Naive thymus-derived CD4-positive, alpha-beta T cell (primary cell): Measurements from ENCODE around the gene RHOU. TPM values are rescaled to one million over a fixed set of nuclear protein-coding genes. Genes with fewer than 3 reads are reported as not detected.
A peak's percentile ranks its signal among the peaks of the same experiment; 100 is the strongest.

ENCODE experiments used
- ATAC-seq: fragments of 150-1000 bp; cut with Tn5 transposase; 2 replicates; pipeline ENCODE4 v1.10.0; 2021; ENCODE audit warnings: mild to moderate bottlenecking, moderate library complexity
- CTCF ChIA-PET: fragments of 350-600 bp; sonication (Branson Sonifier 250); formaldehyde crosslinking; loops from one replicate; lab custom pipeline; 2021; ENCODE audit warnings: antibody characterized with exemption; lab: Charles Lee
- POLR2A ChIA-PET: fragments of 350-600 bp; sonication (Branson Sonifier 250); formaldehyde crosslinking; loops from one replicate; lab custom pipeline; 2021; ENCODE audit warnings: antibody characterized with exemption, inconsistent platforms; lab: Charles Lee
- DNase-seq, 9 donors: peaks; one replicate each; pipeline versions ENCODE4 v3.0.0 to v3.0.0-alpha.2; 2020 to 2022; ENCODE audit warnings: mixed read lengths in 1 of 9
- H3K27ac ChIP-seq: one replicate; pipeline ENCODE4 v1.7.0; 2013; ENCODE audit warnings: mild to moderate bottlenecking, low read depth, low read length, moderate library complexity
- H3K27me3 ChIP-seq, 2 donors: one replicate each; pipeline ENCODE4 v1.7.0; 2013; ENCODE audit warnings: low read length in 2 of 2, mild to moderate bottlenecking in 2 of 2, moderate library complexity in 2 of 2; ENCODE audit not compliant: control insufficient read depth in 2 of 2, insufficient read depth in 2 of 2
- H3K36me3 ChIP-seq, 3 experiments: 1 replicate in 2 of 3; 2 replicates in 1 of 3; pipeline ENCODE4 v1.7.0; 2013; ENCODE audit warnings: low read length in 3 of 3, mild to moderate bottlenecking in 3 of 3, moderate library complexity in 1 of 3; ENCODE audit not compliant: insufficient read depth in 3 of 3, control insufficient read depth in 2 of 3
- H3K4me1 ChIP-seq, 2 donors: one replicate each; pipeline ENCODE4 v1.7.0; 2013; ENCODE audit warnings: low read length in 2 of 2, mild to moderate bottlenecking in 2 of 2, moderate library complexity in 1 of 2; ENCODE audit not compliant: control insufficient read depth in 2 of 2, insufficient read depth in 2 of 2
- H3K4me3 ChIP-seq: 2 replicates; pipeline ENCODE4 v1.7.0; 2013; ENCODE audit warnings: mild to moderate bottlenecking, low read length
- H3K9me3 ChIP-seq, 3 experiments: 1 replicate in 2 of 3; 2 replicates in 1 of 3; pipeline ENCODE4 v1.7.0; 2013; ENCODE audit warnings: low read length in 3 of 3; ENCODE audit not compliant: control insufficient read depth in 2 of 3
- H3K27ac Mint-ChIP-seq, 9 donors: one replicate each; pipeline ENCODE4 v1.8.0; 2020 to 2022; ENCODE audit warnings: mixed read lengths in 9 of 9, mild to moderate bottlenecking in 8 of 9, moderate library complexity in 5 of 9, inconsistent platforms in 2 of 9
- H3K27me3 Mint-ChIP-seq, 5 donors: one replicate each; pipeline ENCODE4 v1.8.0; 2021 to 2022; ENCODE audit warnings: mixed read lengths in 5 of 5, mild to moderate bottlenecking in 1 of 5
- H3K36me3 Mint-ChIP-seq, 5 donors: one replicate each; pipeline ENCODE4 v1.8.0; 2020 to 2022; ENCODE audit warnings: mixed read lengths in 5 of 5, mild to moderate bottlenecking in 3 of 5, inconsistent platforms in 1 of 5
- H3K4me1 Mint-ChIP-seq, 7 donors: one replicate each; pipeline ENCODE4 v1.8.0; 2020 to 2022; ENCODE audit warnings: mixed read lengths in 7 of 7, mild to moderate bottlenecking in 3 of 7, inconsistent platforms in 1 of 7
- H3K4me3 Mint-ChIP-seq, 10 donors: one replicate each; pipeline ENCODE4 v1.8.0; 2020 to 2022; ENCODE audit warnings: mild to moderate bottlenecking in 10 of 10, mixed read lengths in 10 of 10, moderate library complexity in 6 of 10, inconsistent platforms in 2 of 10
- H3K9me3 Mint-ChIP-seq, 11 donors: one replicate each; pipeline ENCODE4 v1.8.0; 2020 to 2022; ENCODE audit warnings: mixed read lengths in 11 of 11, mild to moderate bottlenecking in 4 of 11, inconsistent platforms in 1 of 11, moderate library complexity in 1 of 11
- intact Hi-C, 2 donors: fragments of 100-400 bp; cut with micrococcal nuclease; formaldehyde crosslinking; loops; one replicate each; pipeline ENCODE4 v1.15.1; 2023
- polyA plus RNA-seq, 2 donors: library from polyadenylated mRNA; unstranded; fragments of 300-500 nt; fragmentation: Illumina TruSeq; gene quantifications; one replicate each; pipeline ENCODE4 v1.2.3, GENCODE V29; 2021
- total RNA-seq, 6 experiments: library from RNA in 5 of 6; stranded (reverse) in 5 of 6; gene quantifications; 1 replicate in 5 of 6; 2 replicates in 1 of 6; pipeline ENCODE4 v1.2.3 and lab custom pipeline; 2021 to 2026

Gene RHOU
- total and polyA plus RNA-seq, 7 experiments from 2014 or later, result 0.09 to 6.5 (median 1.5) TPM

DNA sequence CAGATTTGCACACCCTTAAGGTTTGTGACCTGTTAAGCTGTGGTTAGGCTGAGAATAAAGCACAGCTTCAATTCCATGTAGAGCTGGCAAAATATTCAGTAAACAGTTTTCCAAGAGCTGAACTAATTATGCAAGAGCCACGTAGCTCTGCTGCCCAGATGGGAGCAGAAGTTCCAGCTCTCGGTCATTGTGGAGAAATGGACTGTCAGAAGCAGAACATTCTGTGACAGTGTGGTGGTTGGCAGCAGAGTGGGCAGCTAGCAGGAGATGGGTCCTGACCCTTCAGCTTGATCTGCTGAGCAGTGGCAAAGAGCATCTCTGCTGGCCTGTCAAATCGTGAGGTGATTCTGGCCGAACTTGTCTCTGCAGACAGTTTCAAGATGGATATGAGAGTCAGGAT lies 23.2 kb downstream of the RHOU start:
- Histone ChIP-seq H3K36me3 (no peaks in the 10 kb centered on the region), H3K4me3 (no peak overlapping the region), H3K27ac (no peak overlapping the region), H3K9me3 (no peaks in the 10 kb centered on the region), H3K27me3 (no peaks in the 10 kb centered on the region), H3K4me1 (no peaks in the 10 kb centered on the region)
- ChIA-PET CTCF (interaction anchor here (1.2 kb wide), 1 partner anchor 9 kb away, joined by 4 read pairs; no protein-coding TSS in a partner anchor), POLR2A (interaction anchor here (0.7 kb wide), 1 partner anchor 9 kb away, joined by 3 read pairs; no protein-coding TSS in a partner anchor)
- Mint-ChIP-seq H3K4me3 (no peak overlapping the region), H3K36me3 (peaks cover 0 to 7% (median 4%) of the 10 kb centered on the region in 5 donors), H3K27me3 (peaks cover 12 to 59% (median 22%) of the 10 kb centered on the region in 5 donors), H3K27ac (peak overlapping the region in 1 of 9 donors; percentile 74), H3K4me1 (peaks cover 0 to 26% (median 1%) of the 10 kb centered on the region in 7 donors), H3K9me3 (peaks cover 0 to 12% (median 2%) of the 10 kb centered on the region in 11 donors)
- intact Hi-C loops, result no loop called here
- no peak for DNase-seq
- no peak for ATAC-seq

DNA sequence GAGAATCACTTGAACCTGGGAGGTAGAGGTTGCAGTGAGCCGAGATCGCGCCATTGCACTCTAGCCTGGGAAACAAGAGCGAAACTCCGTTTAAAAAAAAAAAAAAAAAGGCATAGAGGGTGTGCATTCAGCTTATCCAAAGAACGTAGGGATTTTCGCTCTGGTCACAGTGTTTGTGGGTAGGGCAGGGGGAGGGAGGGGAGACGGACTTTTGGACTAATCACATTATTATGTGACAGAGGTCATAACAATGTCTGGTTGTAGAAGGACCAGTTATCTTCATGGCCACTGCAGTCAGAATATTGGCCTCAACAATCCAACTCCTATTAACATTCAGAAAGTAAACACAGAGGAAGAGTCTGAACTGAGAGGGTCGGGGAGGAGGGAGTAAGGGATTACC lies 25.7 kb downstream of the RHOU start:
- intact Hi-C loops, result no loop called here
- H3K36me3 Mint-ChIP-seq, result peaks cover 0 to 7% (median 3%) of the 10 kb centered on the region in 5 donors
- H3K4me3 ChIP-seq, result no peak overlapping the region
- ChIA-PET POLR2A (no interaction called here), CTCF (no interaction called here)
- no peak for DNase-seq
- H3K4me1 ChIP-seq, result peaks cover 0 to 14% of the 10 kb centered on the region in 2 donors
- peaks cover 2 to 27% (median 7%) of the 10 kb centered on the region in 7 donors for H3K4me1 Mint-ChIP-seq
- no peaks in the 10 kb centered on the region for H3K36me3 ChIP-seq
- no peaks in the 10 kb centered on the region for H3K27me3 ChIP-seq
- H3K4me3 Mint-ChIP-seq, result no peak overlapping the region
- peaks cover 3 to 49% (median 7%) of the 10 kb centered on the region in 5 donors for H3K27me3 Mint-ChIP-seq
- no peak overlapping the region for H3K27ac ChIP-seq
- no peaks in the 10 kb centered on the region for H3K9me3 ChIP-seq
- H3K9me3 Mint-ChIP-seq, result peaks cover 0 to 11% (median 2%) of the 10 kb centered on the region in 11 donors
- no peak overlapping the region for H3K27ac Mint-ChIP-seq
- ATAC-seq, result no peak

DNA sequence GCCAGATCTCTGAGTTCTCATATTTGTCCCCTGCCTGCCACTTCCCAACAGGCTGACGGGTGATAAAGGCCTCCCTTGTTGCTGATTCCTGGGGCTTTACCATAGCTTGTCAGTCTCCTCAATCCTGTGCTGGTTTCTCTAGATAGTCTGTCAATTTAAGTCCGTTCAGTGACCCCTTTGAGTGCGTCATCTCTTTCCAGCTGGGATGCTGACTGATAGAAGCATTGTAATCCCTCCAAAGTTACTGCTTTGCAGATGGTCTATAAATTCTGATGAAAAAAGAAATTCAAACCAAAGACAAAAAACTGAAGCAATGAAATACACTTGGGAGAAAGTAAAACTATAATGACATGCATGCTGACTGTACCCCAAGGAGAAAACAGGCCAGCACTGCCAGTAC lies 28.3 kb downstream of the RHOU start:
- intact Hi-C loops, result no loop called here
- peaks cover 0 to 46% (median 0%) of the 10 kb centered on the region in 5 donors for H3K27me3 Mint-ChIP-seq
- CTCF ChIA-PET, result no interaction called here
- H3K4me3 Mint-ChIP-seq, result no peak overlapping the region
- POLR2A ChIA-PET, result no interaction called here
- ATAC-seq (no peak), DNase-seq (no peak)
- no peaks in the 10 kb centered on the region for H3K36me3 ChIP-seq
- H3K4me1 ChIP-seq, result peaks cover 0 to 15% of the 10 kb centered on the region in 2 donors
- no peaks in the 10 kb centered on the region for H3K9me3 ChIP-seq
- H3K4me3 ChIP-seq, result no peak overlapping the region
- H3K4me1 Mint-ChIP-seq, result peaks cover 2 to 28% (median 8%) of the 10 kb centered on the region in 7 donors
- H3K36me3 Mint-ChIP-seq, result no peaks in the 10 kb centered on the region
- no peak overlapping the region for H3K27ac ChIP-seq
- H3K27ac Mint-ChIP-seq, result no peak overlapping the region
- H3K27me3 ChIP-seq, result no peaks in the 10 kb centered on the region
- peaks cover 0 to 3% (median 0%) of the 10 kb centered on the region in 11 donors for H3K9me3 Mint-ChIP-seq

DNA sequence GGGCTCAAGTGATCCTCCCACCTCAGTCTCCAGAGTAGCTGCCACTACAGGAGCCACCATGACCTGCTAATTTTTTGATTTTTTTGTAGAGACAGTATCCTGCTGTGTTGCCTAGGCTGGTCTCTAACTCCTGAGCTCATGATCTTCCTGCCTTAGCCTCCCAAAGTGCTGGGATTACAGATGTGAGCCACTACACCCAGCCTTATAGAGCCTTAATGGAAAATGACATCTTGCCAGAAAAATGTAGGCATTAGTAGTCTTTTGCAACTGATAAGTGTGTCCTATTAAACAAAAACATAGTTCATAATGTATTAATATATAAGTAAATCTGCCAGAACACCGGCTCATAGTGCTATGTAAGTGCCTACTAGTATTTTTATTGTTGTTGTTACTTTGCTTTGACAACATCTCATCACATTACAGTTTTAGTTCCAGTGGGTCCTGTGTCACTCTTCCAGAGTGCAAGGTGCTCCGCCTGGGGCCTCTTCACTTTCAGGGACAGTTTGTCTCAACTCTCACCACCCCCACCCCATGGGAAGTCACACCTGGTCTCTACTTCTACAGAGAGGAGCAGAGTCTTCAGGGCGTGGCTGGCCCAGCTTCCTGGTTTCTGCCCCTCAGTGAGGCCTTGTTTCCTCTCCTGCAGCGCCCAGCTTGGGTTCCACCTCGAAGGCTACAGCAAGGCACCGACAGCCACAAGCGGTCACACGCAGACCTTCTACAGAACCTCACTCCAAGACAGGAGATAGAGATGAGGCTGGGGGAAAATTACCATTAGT lies 30.1 kb downstream of the RHOU start:
- H3K27ac ChIP-seq, result no peak overlapping the region
- no peak overlapping the region for H3K4me3 ChIP-seq
- peaks cover 0 to 37% (median 0%) of the 10 kb centered on the region in 5 donors for H3K27me3 Mint-ChIP-seq
- ChIA-PET POLR2A (no interaction called here), CTCF (no interaction called here)
- H3K4me1 ChIP-seq, result peaks cover 0 to 15% of the 10 kb centered on the region in 2 donors
- H3K27me3 ChIP-seq, result no peaks in the 10 kb centered on the region
- H3K4me1 Mint-ChIP-seq, result peaks cover 2 to 21% (median 8%) of the 10 kb centered on the region in 7 donors
- H3K36me3 ChIP-seq, result no peaks in the 10 kb centered on the region
- H3K4me3 Mint-ChIP-seq, result peak overlapping the region in 1 of 10 donors; percentile 25
- H3K9me3 ChIP-seq, result no peaks in the 10 kb centered on the region
- no peaks in the 10 kb centered on the region for H3K9me3 Mint-ChIP-seq
- DNase-seq (no peak), ATAC-seq (peak; percentile 42)
- intact Hi-C loops, result no loop called here
- H3K36me3 Mint-ChIP-seq, result no peaks in the 10 kb centered on the region
- H3K27ac Mint-ChIP-seq, result peak overlapping the region in 2 of 9 donors; percentile 60 to 77

DNA sequence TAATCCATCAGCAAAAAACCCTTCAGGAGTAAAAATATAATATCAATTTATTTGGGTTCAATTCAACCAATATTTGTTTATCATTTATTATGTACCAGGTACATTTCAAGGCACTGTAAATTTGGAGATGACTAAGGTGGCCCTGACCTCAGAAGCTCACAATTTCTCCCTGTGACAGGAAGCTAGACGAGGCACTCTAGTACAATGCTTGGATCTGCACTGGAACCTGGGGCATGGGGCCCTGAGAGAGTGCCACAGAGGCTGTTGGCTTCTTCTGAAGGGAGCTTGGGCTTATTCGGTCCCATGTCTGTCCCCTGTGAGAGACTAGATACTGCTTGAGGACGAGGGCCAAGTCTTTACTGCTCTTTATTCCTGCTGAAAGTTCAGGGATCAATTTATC lies 31.5 kb downstream of the RHOU start:
- Mint-ChIP-seq H3K9me3 (no peaks in the 10 kb centered on the region), H3K27ac (no peak overlapping the region), H3K4me3 (no peak overlapping the region), H3K36me3 (no peaks in the 10 kb centered on the region), H3K4me1 (peaks cover 2 to 21% (median 9%) of the 10 kb centered on the region in 7 donors), H3K27me3 (peaks cover 0 to 34% (median 0%) of the 10 kb centered on the region in 5 donors)
- CTCF ChIA-PET, result interaction anchor here (0.5 kb wide), 1 partner anchor 8 kb away, joined by 4 read pairs; no protein-coding TSS in a partner anchor
- H3K36me3 ChIP-seq, result no peaks in the 10 kb centered on the region
- intact Hi-C loops, result no loop called here
- H3K9me3 ChIP-seq, result no peaks in the 10 kb centered on the region
- H3K4me1 ChIP-seq, result peaks cover 0 to 15% of the 10 kb centered on the region in 2 donors
- no peaks in the 10 kb centered on the region for H3K27me3 ChIP-seq
- no peak for ATAC-seq
- no peak for DNase-seq
- POLR2A ChIA-PET, result no interaction called here
- H3K4me3 ChIP-seq, result no peak overlapping the region
- H3K27ac ChIP-seq, result no peak overlapping the region

DNA sequence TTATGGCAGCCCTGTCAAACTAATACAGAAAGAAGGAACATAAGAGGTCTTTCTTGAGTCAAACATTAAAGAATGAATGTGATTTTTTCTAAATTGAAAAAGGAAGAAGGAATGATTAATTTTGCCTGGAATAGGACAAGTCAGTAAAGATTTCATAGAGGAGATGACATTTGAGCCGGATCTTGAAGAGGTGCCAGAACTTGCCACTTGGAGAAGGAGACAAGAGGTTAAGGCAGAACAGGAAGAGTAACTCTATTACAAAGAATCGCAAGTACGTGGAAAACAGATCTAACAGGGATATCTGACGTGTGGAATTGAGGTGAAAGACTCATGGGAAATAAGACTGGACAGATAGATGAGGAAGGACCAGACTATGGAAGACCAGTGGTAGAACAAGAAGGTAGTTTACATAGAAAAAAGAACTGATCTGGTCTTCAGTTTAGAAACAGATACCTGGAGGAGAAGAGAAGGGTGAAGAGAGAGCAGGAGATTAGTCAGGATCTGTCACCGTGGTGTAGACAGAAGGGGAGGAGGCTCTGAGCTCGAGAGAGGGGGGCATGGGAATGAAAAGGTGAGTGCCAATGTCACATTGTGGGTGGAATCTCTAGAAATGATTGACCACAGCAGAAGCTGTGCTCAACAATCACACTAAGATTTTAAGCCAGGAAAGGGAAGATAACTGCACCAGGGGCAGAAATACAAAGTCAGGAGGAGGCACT lies 32.5 kb downstream of the RHOU start:
- Histone ChIP-seq H3K9me3 (no peaks in the 10 kb centered on the region), H3K27ac (no peak overlapping the region), H3K4me3 (no peak overlapping the region), H3K36me3 (no peaks in the 10 kb centered on the region), H3K27me3 (no peaks in the 10 kb centered on the region), H3K4me1 (peaks cover 0 to 15% of the 10 kb centered on the region in 2 donors)
- intact Hi-C loops, result no loop called here
- ATAC-seq, result no peak
- Mint-ChIP-seq H3K4me3 (no peak overlapping the region), H3K4me1 (peaks cover 2 to 21% (median 12%) of the 10 kb centered on the region in 7 donors), H3K27me3 (peaks cover 0 to 30% (median 0%) of the 10 kb centered on the region in 5 donors), H3K27ac (no peak overlapping the region), H3K36me3 (no peaks in the 10 kb centered on the region), H3K9me3 (no peaks in the 10 kb centered on the region)
- ChIA-PET POLR2A (no interaction called here), CTCF (no interaction called here)
- DNase-seq, result no peak
